Measurements from ENCODE around the gene LECT2. TPM values are rescaled to one million over a fixed set of nuclear protein-coding genes. Genes with fewer than 3 reads are reported as not detected.

LECT2 gene
- total and polyA plus RNA-seq, 10 of the 15 experiments (the other 5 are each of a cell fraction or from before 2014, with no cell fraction given), result not detected

GRCh38 chr5:135937245-135937911, 17.4 kb downstream of the LECT2 start:
- in situ Hi-C loops (cut with MboI) (no loop called here), intact Hi-C loops (cut with micrococcal nuclease; ENCODE audit: unreplicated experiment) (no loop called here)
- DNase-seq (ENCODE audit: low read depth, low spot score) (no peak), ATAC-seq (no peak), FAIRE-seq (no peak)
- Histone ChIP-seq H2AFZ (ENCODE audit: control insufficient read depth, low read depth, low read length) (no peak overlapping the region), H3K4me2 (ENCODE audit: control insufficient read depth, insufficient read depth) (no peak overlapping the region), H3K9ac (ENCODE audit: control insufficient read depth, insufficient read depth, low read length) (no peak overlapping the region), H3K79me2 (ENCODE audit: control insufficient read depth, insufficient read depth, low read length) (no peaks in the 10 kb centered on the region), H3K36me3 (ENCODE audit: control insufficient read depth in 2 of 2, insufficient read depth in 2 of 2, low read length in 1 of 2) (no peaks in the 10 kb centered on the region), H3K27me3 (replicated peaks in 1 of 2; ENCODE audit: control insufficient read depth in 2 of 2, insufficient read depth in 2 of 2, low read length in 1 of 2) (peaks cover 0 to 2% of the 10 kb centered on the region in 2 experiments; a peak in 3 of 4 replicates), H3K27ac (ENCODE audit: control insufficient read depth, insufficient read depth) (no peak overlapping the region), H3K4me3 (no peak overlapping the region), H3K4me1 (ENCODE audit: control insufficient read depth, insufficient read depth, low read length) (no peaks in the 10 kb centered on the region), H3K9me3 (replicated peaks; ENCODE audit: control insufficient read depth, insufficient read depth, low read length) (no peaks in the 10 kb centered on the region), H4K20me1 (ENCODE audit: control insufficient read depth, insufficient read depth) (no peaks in the 10 kb centered on the region)
- CTCF ChIA-PET, result interaction anchor here (0.8 to 2.1 kb wide), 4 partner anchors 12 to 383 kb away, joined by 3 to 6 read pairs (median 4); no protein-coding TSS in a partner anchor
- no TSS peak for BruUV-seq (replicated peaks)
- POLR2A ChIA-PET, result no interaction called here
- WGBS (ENCODE audit: insufficient coverage, insufficient replicate concordance, low lambda C conversion rate, missing lambda C conversion rate), result 18% methylated on average over 5 of the region's 5 CpGs
- SMC1A ChIA-PET (ENCODE audit: uncharacterized antibody, unreplicated experiment), result interaction anchor here (0.6 to 1.1 kb wide), 3 partner anchors 13 to 258 kb away, joined by 3 to 4 read pairs (median 3); no protein-coding TSS in a partner anchor
- RAD21 ChIA-PET (ENCODE audit: unreplicated experiment), result interaction anchor here (1.2 kb wide), 1 partner anchor 275 kb away, joined by 3 read pairs; no protein-coding TSS in a partner anchor
- TF ChIP-seq POU2F2 (IDR thresholded peaks at IDR 0.05; ENCODE audit: borderline replicate concordance, low read depth, low read length) (no peak), ETV6 (conservative IDR thresholded peaks at IDR 0.05 in 1 of 2, IDR thresholded peaks at IDR 0.05 in 1 of 2; ENCODE audit: borderline replicate concordance in 1 of 2, low read depth in 1 of 2) (no peak), SMAD5 (IDR thresholded peaks at IDR 0.05; ENCODE audit: low read depth) (no peak), MTA2 (IDR thresholded peaks at IDR 0.05; ENCODE audit: low read depth) (no peak), E2F8 (IDR thresholded peaks at IDR 0.05; ENCODE audit: low read depth, partially characterized antibody) (no peak), LARP7 (IDR thresholded peaks at IDR 0.05) (no peak), ZBTB11 (CRISPR knock-in tag; IDR thresholded peaks at IDR 0.05) (no peak), NR2F1 (conservative IDR thresholded peaks at IDR 0.05) (no peak), PAX8 (IDR thresholded peaks at IDR 0.05) (no peak)
